Right lung (tissue), 5 donors: ENCODE data around the gene MEGF6. TPM values are rescaled to one million over a fixed set of nuclear protein-coding genes. Genes with fewer than 3 reads are reported as not detected.
A peak's percentile ranks its signal among the peaks of the same experiment; 100 is the strongest.
"Not testable (repeated sequence)": the region's sequence is repeated elsewhere in the genome, so short reads cannot be mapped to it uniquely, and the experiment has no call there.

Experiments used
- DNase-seq, 2 donors: peaks; one replicate each; pipeline ENCODE4 v3.0.0-alpha.2; 2013
- polyA plus RNA-seq, 5 donors: library from polyadenylated mRNA; unstranded; fragments of 120-200 nt; gene quantifications; one replicate each; pipeline versions ENCODE4 v1.2.1 to v1.2.3, GENCODE V29; 2013; ENCODE audit warnings: inconsistent platforms in 1 of 5, low replicate concordance in 1 of 5; ENCODE audit not compliant: insufficient read length in 5 of 5, insufficient read depth in 1 of 5

MEGF6 gene
- polyA plus RNA-seq, 5 donors = 36.1 to 64.5 (median 50.8) TPM

DNA sequence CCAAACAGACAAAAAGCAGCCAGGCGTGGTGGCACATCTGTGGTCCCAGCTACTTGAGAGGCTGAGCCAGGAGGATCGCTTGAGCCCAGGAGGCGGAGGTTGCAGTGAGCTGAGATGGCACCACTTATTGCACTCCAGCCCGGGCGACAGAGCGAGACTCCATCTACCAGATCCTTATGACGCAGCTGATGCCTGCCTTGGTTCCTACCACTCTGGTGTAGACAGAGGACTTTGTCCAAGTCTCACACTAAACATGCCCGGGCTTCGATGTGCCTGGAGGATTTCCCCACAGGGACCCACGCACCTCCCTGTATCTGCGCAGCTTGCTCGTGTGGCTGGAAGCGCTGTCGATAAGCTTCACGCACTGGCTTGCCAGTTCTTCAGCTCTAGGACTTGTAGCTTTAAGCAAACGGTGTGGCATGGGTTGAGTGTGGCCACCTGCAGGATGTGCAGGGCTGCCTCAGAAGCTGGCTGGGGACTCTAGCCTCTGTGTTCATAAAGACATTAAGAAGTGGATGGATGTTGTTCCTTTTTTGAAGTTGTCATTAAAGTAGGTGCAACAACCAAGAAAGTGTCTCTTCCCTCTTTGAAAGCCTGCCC, 18.4 kb upstream of the MEGF6 start:
- DNase-seq = no peak

DNA sequence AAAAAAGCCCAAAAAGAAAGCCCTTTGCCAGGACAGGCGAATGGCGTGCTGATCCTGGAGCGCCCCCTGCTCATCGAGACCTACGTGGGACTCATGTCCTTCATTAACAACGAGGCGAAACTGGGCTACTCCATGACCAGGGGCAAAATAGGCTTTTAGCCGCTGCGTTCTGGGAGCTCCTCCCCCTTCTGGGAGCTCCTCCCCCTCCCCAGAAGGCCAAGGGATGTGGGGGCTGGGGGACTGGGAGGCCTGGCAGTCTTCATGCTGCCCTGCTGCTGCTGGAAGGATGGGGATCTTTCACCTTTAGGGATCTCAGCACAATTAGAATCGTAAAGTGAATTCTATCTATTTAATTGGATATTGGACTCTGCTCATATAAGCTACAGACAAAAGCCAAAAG, 17.1 kb upstream of the MEGF6 start:
- no peak for DNase-seq

DNA sequence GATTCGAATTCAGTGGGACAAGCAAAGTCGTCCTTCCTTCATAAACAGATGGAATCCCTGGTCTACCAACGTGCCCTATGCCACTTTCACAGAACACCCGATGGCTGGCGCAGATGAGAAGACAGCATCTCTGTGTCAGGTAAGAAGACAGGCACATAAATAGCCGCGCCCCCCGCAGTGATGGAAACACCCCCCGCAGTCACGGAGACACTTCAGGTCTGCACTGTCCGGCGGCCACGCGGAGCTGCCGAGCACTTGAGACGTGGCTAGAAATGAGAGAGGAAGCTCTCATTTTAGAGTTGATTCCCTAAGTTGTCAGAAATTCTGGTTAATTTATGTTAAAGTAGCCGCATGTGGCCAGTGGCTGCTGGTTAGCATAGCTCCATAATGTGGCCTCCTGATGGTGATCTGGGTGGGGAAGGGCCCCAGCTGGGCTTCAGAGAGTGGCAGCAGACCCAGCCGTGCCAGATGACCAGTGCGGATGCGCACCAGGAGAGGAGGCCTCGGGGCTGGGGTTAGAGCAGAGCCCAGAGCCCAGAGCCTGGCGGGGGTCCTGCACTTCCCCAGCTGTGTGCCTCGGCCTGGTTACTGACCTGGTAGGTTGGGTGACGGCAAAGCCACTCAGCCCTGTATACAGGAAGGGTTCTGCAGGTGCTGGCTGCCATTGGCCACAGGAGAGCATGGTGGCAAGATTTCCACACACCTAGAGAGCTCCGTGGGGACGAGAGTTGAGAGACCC, 16.4 kb upstream of the MEGF6 start:
- DNase-seq = no peak

DNA sequence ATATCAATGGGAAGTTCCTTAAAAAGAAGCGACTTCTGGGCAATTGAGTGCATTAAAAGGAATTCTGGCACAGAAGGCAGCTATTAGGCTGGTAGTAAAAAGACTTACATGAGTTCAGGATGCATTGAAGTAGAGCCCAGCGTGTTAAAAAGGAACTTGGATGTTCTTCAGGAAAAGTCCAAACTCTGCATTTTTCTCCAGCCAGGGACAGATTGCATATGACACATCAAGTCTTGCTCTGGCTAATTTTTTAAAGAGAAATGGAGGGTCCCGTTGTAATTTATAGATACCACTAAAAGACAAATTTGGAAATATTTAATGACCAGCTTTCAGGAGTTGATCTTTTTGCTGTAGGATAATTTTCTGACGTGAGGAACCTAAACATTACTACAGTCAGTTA, 14.7 kb upstream of the MEGF6 start:
- DNase-seq = no peak

DNA sequence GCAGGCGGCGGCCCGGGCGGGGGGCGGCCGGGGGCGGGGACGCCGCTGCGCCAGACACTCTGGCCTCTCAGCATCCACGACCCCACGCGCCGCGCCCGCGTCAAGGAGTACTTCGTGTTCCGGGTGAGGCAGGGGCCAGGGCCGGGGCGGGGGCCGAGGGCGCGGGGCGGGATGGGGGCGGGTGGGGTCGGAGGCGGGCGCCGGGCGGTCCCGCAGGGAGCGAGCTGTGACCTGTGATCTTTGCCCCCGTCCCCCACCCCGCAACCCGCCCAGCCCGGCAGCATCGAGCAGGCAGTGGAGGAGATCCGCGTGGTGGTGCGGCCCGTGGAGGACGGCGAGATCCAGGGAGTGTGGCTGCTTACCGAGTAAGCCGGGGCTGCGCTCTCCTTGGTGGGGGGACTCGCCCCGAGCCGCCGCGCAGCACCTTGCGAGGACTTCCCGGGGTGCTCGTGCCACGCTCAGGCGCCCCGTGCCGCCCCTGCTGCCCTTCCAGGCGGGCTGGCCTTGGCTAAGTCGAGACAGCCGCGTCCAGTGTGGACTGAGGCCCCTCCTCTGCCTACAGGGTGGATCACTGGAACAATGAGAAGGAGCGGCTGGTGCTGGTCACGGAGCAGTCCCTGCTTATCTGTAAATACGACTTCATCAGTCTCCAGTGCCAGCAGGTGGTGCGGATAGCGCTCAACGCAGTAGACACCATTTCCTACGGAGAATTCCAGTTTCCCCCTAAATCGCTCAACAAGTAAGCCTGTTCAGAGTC, 14.0 kb upstream of the MEGF6 start:
- DNase-seq = no peak

DNA sequence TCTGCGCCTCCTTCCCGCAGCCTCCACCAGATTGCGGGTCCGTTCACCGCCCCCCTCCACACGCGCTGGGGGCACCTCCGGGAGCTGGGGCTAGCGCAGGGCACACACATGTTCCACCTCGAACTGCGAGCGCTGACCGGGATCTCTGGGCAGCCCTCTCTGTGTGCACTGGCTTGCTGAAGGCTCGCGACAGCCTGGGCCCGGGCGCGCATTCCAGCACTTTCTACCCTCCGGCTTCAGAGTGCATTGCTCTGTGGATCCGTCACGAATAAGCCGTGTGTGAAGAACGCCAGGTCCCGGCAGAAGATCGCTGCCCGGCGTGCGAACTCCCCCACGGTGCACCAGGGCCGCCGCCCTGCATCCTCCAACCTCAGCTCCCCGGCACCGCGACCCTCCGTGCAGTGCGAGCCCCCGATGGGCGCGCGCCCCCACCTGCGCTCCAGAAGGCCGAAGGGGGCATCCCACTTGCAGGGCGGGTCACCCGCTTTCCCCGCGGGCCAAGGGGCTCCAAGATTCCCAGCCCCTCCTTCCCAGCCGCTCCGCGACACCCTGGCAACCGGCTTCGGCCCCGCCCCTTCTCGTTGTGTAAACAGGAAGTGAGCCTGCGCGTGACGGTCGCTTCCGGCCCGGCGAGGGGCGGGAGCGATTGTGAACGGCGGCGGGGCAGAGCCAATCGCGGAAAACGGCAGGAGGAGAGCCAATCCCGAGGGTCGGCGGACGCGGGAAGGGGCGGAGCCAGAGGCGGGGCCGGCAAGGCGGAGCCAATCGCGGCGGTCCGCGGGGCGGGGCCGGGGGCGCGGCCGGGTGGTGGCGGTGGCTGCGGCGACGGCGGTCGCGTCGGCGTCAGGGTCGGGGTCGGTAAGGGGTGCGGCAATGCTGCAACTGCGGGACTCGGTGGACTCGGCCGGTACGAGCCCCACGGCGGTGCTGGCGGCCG, 13.2 kb upstream of the MEGF6 start, which contains the start of gene TPRG1L:
Gene TPRG1L, plus strand, starts transcription at position 816 of the 937 bp plus-strand sequence. Its CDS starts 58 bp downstream, at position 874.
- DNase-seq = peak; percentile 95 to 96

DNA sequence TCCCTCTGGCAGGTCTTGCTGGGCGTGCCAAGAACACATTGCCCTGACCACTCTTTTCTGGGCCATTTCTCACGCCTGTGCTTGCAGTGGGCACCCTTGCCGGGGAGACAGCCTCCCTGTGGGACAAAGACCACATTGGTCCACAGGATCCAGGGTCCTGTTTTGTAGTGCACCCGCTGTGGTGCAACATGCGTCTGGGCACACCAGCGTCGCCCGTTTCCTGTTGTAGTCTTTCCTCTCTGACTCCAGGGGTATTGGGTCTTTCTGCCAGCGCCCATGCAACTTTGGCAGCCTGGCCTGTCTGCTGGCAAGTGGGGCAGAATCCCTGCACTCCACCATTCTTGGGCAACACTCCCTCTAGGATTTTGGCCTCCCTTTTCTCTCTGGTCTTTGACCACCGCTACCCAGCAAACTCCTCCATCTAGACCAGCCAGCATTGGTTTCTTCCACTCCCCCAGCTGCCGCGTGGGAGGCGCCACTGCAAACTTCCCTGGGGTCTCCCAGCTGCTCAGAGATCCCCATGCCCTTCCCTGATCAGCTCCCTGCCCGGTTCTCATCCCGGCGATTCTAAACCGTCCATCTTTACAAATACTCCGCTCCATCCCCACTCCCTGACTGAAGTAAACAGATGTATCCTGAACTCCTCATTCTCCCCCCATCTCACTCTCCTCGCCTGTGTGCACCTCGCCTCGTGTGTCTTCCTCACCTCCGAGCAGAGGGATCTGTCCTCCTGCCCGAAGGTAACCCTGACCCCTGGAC, 12.3 kb upstream of the MEGF6 start:
- no peak for DNase-seq

DNA sequence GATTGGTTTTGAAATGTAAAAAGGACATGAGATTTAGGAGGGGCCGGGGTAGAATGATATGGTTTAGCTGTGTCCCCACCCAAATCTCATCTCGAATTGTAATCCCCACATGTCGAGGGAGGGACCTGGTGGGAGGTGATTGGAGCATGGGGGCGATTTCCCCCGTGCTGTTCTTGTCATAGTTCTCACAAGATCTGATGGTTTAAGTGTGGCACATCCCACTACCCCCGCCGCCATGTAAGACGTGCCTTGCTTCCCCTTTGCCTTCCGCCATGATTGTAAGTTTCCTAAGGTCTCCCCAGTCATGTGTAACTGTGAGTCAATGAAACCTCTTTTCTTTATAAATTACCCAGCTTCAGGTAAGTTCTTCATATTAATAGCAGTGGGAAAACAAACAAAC, 10.8 kb upstream of the MEGF6 start:
- DNase-seq = not testable (repeated sequence)

DNA sequence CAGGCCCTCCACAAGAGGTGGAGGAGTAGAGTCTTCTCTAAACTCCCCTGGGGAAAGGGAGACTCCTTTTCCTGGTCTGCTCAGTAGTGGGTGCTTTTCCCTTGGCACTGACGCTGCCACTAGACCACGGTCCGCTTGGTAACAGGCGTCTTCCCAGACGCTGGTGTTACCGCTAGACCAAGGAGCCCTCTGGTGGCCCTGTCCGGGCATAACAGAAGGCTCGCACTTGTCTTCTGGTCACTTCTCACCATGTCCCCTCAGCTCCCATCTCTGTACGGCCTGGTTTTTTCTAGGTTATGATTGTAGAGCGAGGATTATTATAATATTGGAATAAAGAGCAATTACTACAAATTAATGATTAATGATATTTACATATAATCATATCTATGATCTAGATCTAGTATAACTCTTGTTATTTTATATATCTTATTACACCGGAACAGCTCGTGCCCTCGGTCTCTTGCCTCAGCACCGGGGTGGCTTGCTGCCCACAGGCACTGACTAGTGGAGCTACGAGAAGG, 9.9 kb upstream of the MEGF6 start:
- DNase-seq = not testable (repeated sequence)

DNA sequence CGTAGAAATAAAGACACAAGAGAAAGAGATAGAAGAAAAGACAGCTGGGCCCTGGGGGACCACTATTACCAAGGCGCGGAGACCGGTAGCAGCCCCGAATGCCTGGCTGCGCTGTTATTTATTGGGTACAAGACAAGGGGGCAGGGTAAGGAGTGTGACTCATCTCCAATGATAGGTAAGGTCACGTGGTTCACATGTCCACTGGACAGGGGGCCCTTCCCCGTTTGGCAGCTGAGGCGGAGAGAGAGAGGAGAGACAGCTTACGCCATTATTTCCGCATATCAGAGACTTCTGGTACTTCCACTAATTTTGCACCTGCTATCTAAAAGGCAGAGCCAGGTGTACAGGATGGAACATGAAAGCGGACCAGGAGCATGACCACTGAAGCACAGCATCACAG, 9.4 kb upstream of the MEGF6 start:
- DNase-seq = no peak

DNA sequence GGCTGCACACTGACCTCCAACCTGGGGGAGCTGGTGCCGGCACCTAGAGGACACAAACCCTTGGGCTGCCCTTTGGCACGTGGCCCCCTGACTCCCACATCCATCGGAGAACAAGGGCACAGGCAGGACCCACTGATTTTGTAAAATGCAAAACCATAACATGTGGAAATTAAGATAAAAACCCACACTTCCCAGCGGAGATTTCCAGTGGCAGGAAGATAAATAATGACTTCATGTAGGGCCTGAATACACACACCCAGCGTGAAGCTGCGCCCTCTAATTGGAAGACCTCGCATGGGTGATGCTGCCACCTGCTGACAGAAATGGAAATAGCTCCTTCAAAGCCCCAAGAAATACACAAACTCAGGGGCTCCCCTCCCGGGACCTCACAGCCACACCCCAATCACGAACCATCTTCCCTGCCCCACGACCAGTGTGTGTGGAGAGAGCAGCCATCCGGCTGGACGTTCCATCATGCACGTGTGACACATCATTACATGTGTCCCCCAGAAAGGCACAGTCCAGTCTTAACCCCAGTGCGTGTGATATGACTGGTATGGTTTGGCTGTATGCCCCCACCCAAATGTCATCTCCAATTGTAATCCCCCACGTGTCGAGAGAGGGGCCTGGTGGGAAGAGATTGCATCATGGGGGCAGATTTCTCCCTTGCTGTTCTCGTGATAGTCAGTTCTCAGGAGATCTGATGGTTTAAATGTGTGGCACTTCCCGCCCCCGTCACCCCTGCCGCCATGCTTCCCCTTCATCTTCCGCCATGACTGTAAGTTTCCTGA, 7.8 kb upstream of the MEGF6 start:
- DNase-seq = peak; percentile 63 to 78

DNA sequence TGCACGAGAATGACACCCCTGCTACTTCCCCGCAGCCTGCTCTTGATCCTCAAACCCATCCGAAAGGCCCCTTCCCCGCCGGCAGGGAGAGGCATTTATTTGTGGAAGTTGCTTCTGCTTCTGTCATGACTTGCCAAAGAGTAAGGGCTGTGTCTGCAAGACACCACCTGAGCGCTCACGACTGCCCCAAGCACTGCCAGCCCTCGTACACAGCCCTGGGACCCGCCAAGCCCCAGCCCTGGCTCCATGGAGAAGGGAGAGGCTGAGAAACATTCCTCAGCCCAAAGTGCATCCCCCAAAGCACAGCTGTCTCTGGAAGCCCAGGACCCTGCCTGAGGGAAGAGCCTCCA, 7.2 kb upstream of the MEGF6 start:
- DNase-seq = no peak

DNA sequence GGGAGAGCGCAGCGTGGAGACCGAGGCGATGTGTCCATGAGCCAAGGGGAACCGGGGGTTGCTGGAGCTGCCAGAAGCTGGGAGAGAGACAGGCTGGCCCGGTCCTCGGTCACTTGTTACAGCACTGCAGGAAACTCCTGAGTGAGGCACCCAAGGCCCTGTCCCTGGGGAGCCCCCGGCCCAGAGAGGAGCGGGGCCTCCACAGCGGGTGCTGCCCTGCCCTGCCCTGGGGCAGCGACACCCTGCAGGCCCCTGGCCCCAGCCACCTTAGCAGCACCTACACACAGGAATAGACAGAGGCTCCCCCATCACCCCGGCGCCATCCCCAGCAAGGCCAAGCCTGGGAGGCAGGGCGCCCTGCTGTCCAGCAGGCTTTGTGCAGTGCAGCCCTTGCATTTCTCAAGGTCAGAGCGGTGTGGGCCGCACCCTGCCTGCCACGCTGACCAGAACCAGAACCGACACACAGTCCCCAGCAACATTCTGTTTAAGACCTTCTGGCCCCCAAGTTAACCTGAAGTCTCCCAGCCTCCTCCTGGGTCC, 6.6 kb upstream of the MEGF6 start:
- DNase-seq = no peak

DNA sequence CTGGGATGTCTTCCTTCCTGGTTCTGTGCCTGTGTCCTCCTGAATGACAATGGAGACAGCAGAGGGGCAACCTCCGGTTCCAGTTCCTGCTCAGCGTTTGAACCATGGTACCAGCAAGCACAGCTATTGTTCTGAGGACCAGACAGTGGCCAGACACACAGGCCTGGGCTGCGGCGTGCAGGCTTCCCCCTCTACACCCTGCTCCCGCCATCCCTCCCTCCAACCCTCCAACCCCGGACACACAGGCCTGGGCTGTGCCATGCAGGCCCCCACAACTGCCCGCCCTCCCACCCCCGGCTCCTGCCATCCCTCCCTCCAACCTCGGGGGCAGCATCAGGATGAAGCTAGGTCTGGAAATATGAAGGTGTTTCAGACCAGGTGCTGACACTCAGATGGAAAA, 5.6 kb upstream of the MEGF6 start:
- DNase-seq = no peak

DNA sequence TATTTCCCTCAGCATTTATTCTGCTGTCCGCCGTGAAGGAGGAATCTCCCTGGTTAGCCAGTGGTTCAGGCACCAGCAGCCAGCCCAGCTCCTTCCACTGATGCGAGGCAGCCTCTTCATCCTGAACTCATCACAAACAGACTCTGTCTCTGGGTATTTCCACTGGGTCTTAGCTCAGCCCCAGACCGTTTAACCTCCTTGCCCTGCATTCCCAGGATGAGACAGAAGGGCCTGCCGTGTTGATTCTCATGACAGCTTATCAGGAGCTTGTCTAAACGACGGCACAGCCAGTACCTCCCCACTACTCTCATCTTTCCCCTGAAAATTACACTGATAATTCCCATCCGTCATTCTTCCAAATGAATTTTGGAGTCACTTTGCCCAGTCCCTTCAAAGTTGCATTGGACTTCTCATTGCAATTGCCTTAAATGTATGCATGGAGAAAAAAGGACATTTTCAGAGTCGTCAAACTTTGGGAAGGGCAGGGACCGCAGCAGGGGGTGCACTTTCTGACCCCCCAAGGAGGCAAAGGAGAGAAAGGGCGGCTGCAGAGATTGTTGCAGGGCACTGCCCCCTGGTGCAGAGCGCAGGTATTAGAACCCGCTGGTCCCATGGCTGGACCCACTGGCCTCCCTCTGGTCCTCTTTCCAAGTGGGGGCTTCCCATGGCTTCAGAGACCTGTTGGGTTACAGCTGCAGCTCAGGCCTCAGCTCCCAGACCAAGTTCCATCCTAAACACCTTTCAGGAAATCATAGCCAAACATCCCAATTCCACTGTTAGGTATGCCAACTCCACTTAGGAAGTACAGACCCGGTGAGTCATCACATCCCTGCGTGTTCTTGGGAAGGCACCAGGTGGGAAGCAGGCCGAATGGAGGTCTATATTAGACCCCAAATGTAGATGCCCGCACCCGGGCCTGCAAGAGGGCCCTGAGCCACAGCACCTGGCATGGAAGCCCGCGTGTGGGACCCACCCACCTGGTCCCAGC, 3.7 kb upstream of the MEGF6 start:
- no peak for DNase-seq

DNA sequence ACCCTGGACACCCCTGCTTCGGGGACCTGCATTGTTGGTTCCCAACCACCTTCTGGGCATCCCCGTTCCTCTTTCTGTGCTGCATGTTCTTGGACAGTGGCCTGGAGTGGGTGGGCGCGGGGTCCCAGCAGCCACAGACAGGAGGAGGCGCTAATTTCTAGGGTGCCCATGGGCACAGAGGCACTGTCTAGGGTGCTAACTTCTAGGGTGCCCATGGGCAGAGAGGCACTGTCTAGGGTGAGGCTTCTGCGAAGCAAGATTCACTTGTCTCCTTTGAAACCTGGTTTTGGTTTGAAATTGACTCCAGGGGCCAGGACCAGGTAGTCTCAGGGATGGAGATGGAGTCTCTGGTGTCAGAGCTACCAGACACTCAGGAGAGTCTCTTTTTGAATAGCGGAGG, 815 bp upstream of the MEGF6 start:
- no peak for DNase-seq

DNA sequence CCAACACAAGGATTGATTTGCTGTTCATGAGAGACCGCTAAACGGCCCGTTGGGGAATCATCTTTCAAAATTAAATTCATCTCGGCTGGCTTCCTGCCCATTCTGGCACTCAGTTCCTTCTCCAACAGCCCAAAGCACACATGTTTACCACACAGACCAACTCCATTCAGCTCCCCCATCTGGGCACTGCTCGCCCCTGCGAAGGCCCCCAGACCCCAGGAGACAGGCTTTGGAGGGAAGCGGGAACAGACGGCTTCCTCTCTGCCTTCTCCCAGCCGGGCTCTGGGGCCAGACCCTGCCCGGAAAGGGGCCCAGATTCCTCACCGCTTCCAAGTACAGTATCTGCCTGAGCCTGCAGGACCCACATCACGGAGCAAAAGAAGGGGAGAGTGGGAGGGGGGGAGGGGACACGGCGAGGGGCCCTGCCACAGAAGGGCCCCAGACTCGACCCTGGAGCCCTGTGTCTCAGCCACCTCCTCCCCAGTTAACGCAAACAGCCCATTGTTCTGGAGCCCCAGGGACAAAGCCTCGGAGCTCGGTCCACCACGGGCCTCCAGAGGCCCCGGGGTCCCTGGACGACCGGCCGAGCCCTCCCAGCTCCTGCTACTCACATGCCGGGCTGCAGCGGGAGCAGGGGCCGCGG, 660 bp downstream of the MEGF6 start:
- DNase-seq = peak; percentile 83 to 86
